ENCODE results near the gene NFASC.

NFASC gene

GRCh38 chr1:205041998-205042910 is 171.6 kb downstream of the NFASC start:
- Histone ChIP-seq H3K18ac (ENCODE audit: low read length) (no peak overlapping the region), H3K27me3 (ENCODE audit: insufficient read depth, low read length) (peaks cover 22% of the 10 kb centered on the region), H3K23ac (ENCODE audit: low read length) (no peak overlapping the region), H4K8ac (ENCODE audit: low read depth, low read length) (no peak overlapping the region), H2AFZ (ENCODE audit: insufficient read depth, low read length, poor library complexity) (no peak overlapping the region), H2BK5ac (ENCODE audit: low read depth, low read length, poor library complexity) (no peak overlapping the region), H3K27ac (ENCODE audit: low read depth, low read length) (no peak overlapping the region), H3K36me3 (ENCODE audit: control insufficient read depth in 1 of 2, insufficient read depth in 2 of 2, low read length in 2 of 2) (no peaks in the 10 kb centered on the region), H3K79me2 (ENCODE audit: control insufficient read depth, insufficient read depth, low read length, poor library complexity) (no peaks in the 10 kb centered on the region), H3K79me1 (ENCODE audit: low read length) (no peaks in the 10 kb centered on the region), H2BK12ac (ENCODE audit: low read length) (no peak overlapping the region), H4K91ac (ENCODE audit: low read depth, low read length) (no peak overlapping the region), H2BK120ac (ENCODE audit: insufficient read depth, low read length, poor library complexity) (no peak overlapping the region), H3K4me3 (ENCODE audit: low read depth, low read length) (no peak overlapping the region), H3K4me1 (ENCODE audit: control insufficient read depth in 1 of 2, insufficient read depth in 2 of 2, low read length in 2 of 2) (no peaks in the 10 kb centered on the region), H4K12ac (ENCODE audit: low read depth, low read length) (no peak overlapping the region), H3K14ac (ENCODE audit: low read length) (no peak overlapping the region), H3K4me2 (ENCODE audit: low read length) (no peak overlapping the region), H2AK5ac (ENCODE audit: low read length) (no peak overlapping the region), H3K4ac (ENCODE audit: low read depth, low read length) (no peak overlapping the region), H3K9ac (ENCODE audit: low read length) (no peak overlapping the region), H3K9me3 (ENCODE audit: insufficient read depth, low read depth, low read length) (peaks cover 3% of the 10 kb centered on the region)
- WGBS (ENCODE audit: extremely low coverage, insufficient coverage, insufficient read length) = no CpG with 5 or more reads among the region's 16 CpGs
- no peak for DNase-seq

- H3K9me3 ChIP-seq (ENCODE audit: insufficient read depth, low read depth, low read length) = peaks cover 3% of the 10 kb centered on the region
- no peak within 1 kb of the TSS for H3K27ac ChIP-seq (ENCODE audit: low read depth, low read length)
- H3K4ac ChIP-seq (ENCODE audit: low read depth, low read length) = no peak within 1 kb of the TSS
- H3K18ac ChIP-seq (ENCODE audit: low read length) = no peak within 1 kb of the TSS
- H2AK5ac ChIP-seq (ENCODE audit: low read length) = no peak within 1 kb of the TSS
- no peak within 1 kb of the TSS for H3K23ac ChIP-seq (ENCODE audit: low read length)
- no CpG with 5 or more reads among the region's 53 CpGs for WGBS (ENCODE audit: extremely low coverage, insufficient coverage, insufficient read length)
- H4K8ac ChIP-seq (ENCODE audit: low read depth, low read length) = no peak within 1 kb of the TSS
- H3K79me1 ChIP-seq (ENCODE audit: low read length) = no peaks in the 10 kb centered on the region
- H4K91ac ChIP-seq (ENCODE audit: low read depth, low read length) = no peak within 1 kb of the TSS
- no peak within 1 kb of the TSS for H2BK5ac ChIP-seq (ENCODE audit: low read depth, low read length, poor library complexity)
- H3K4me1 ChIP-seq (ENCODE audit: control insufficient read depth in 1 of 2, insufficient read depth in 2 of 2, low read length in 2 of 2) = no peaks in the 10 kb centered on the region
- no peak within 1 kb of the TSS for H3K9ac ChIP-seq (ENCODE audit: low read length)
- H3K36me3 ChIP-seq (ENCODE audit: control insufficient read depth in 1 of 2, insufficient read depth in 2 of 2, low read length in 2 of 2) = no peaks in the 10 kb centered on the region
- no peak within 1 kb of the TSS for H3K4me2 ChIP-seq (ENCODE audit: low read length)
- H3K4me3 ChIP-seq (ENCODE audit: low read depth, low read length) = no peak within 1 kb of the TSS
- no peak within 1 kb of the TSS for H2BK120ac ChIP-seq (ENCODE audit: insufficient read depth, low read length, poor library complexity)
- H2AFZ ChIP-seq (ENCODE audit: insufficient read depth, low read length, poor library complexity) = no peak within 1 kb of the TSS
- H4K12ac ChIP-seq (ENCODE audit: low read depth, low read length) = no peak within 1 kb of the TSS
- DNase-seq = no peak
- H3K14ac ChIP-seq (ENCODE audit: low read length) = no peak within 1 kb of the TSS
- H3K79me2 ChIP-seq (ENCODE audit: control insufficient read depth, insufficient read depth, low read length, poor library complexity) = no peaks in the 10 kb centered on the region
- H2BK12ac ChIP-seq (ENCODE audit: low read length) = no peak within 1 kb of the TSS
- peaks cover 22% of the 10 kb centered on the region for H3K27me3 ChIP-seq (ENCODE audit: insufficient read depth, low read length)
Measured at GRCh38 chr1:205042911-205043806, 172.5 kb downstream of the NFASC start, which contains the start of gene CNTN2. Gene CNTN2 (plus strand): TSS chr1:205043212. CDS start chr1:205053186, 9,974 bp downstream.

GRCh38 chr1:205043866-205044265 is 173.2 kb downstream of the NFASC start:
- H3K27ac ChIP-seq (ENCODE audit: low read depth, low read length) = no peak overlapping the region
- H3K4ac ChIP-seq (ENCODE audit: low read depth, low read length) = no peak overlapping the region
- no peak overlapping the region for H2BK120ac ChIP-seq (ENCODE audit: insufficient read depth, low read length, poor library complexity)
- no peaks in the 10 kb centered on the region for H3K36me3 ChIP-seq (ENCODE audit: control insufficient read depth in 1 of 2, insufficient read depth in 2 of 2, low read length in 2 of 2)
- no peak overlapping the region for H2AFZ ChIP-seq (ENCODE audit: insufficient read depth, low read length, poor library complexity)
- H3K4me1 ChIP-seq (ENCODE audit: control insufficient read depth in 1 of 2, insufficient read depth in 2 of 2, low read length in 2 of 2) = no peaks in the 10 kb centered on the region
- peaks cover 3% of the 10 kb centered on the region for H3K9me3 ChIP-seq (ENCODE audit: insufficient read depth, low read depth, low read length)
- H4K91ac ChIP-seq (ENCODE audit: low read depth, low read length) = no peak overlapping the region
- H3K27me3 ChIP-seq (ENCODE audit: insufficient read depth, low read length) = peaks cover 22% of the 10 kb centered on the region
- no peak overlapping the region for H3K9ac ChIP-seq (ENCODE audit: low read length)
- H4K12ac ChIP-seq (ENCODE audit: low read depth, low read length) = no peak overlapping the region
- no peaks in the 10 kb centered on the region for H3K79me1 ChIP-seq (ENCODE audit: low read length)
- no peak overlapping the region for H3K18ac ChIP-seq (ENCODE audit: low read length)
- no peak overlapping the region for H2BK5ac ChIP-seq (ENCODE audit: low read depth, low read length, poor library complexity)
- H2AK5ac ChIP-seq (ENCODE audit: low read length) = no peak overlapping the region
- H3K79me2 ChIP-seq (ENCODE audit: control insufficient read depth, insufficient read depth, low read length, poor library complexity) = no peaks in the 10 kb centered on the region
- no peak overlapping the region for H3K14ac ChIP-seq (ENCODE audit: low read length)
- H2BK12ac ChIP-seq (ENCODE audit: low read length) = no peak overlapping the region
- H4K8ac ChIP-seq (ENCODE audit: low read depth, low read length) = no peak overlapping the region
- H3K4me3 ChIP-seq (ENCODE audit: low read depth, low read length) = no peak overlapping the region
- no CpG with 5 or more reads among the region's 4 CpGs for WGBS (ENCODE audit: extremely low coverage, insufficient coverage, insufficient read length)
- no peak overlapping the region for H3K4me2 ChIP-seq (ENCODE audit: low read length)
- DNase-seq = no peak
- H3K23ac ChIP-seq (ENCODE audit: low read length) = no peak overlapping the region

GRCh38 chr1:205044741-205045140 is 174.1 kb downstream of the NFASC start:
- no peaks in the 10 kb centered on the region for H3K79me1 ChIP-seq (ENCODE audit: low read length)
- no peak overlapping the region for H2BK12ac ChIP-seq (ENCODE audit: low read length)
- H3K9me3 ChIP-seq (ENCODE audit: insufficient read depth, low read depth, low read length) = peaks cover 3% of the 10 kb centered on the region
- H3K23ac ChIP-seq (ENCODE audit: low read length) = no peak overlapping the region
- H2AK5ac ChIP-seq (ENCODE audit: low read length) = no peak overlapping the region
- no peak overlapping the region for H4K12ac ChIP-seq (ENCODE audit: low read depth, low read length)
- H3K27ac ChIP-seq (ENCODE audit: low read depth, low read length) = no peak overlapping the region
- H4K91ac ChIP-seq (ENCODE audit: low read depth, low read length) = no peak overlapping the region
- WGBS (ENCODE audit: extremely low coverage, insufficient coverage, insufficient read length) = no CpG with 5 or more reads among the region's 5 CpGs
- H3K4ac ChIP-seq (ENCODE audit: low read depth, low read length) = no peak overlapping the region
- H3K9ac ChIP-seq (ENCODE audit: low read length) = no peak overlapping the region
- no peaks in the 10 kb centered on the region for H3K4me1 ChIP-seq (ENCODE audit: control insufficient read depth in 1 of 2, insufficient read depth in 2 of 2, low read length in 2 of 2)
- no peak overlapping the region for H3K14ac ChIP-seq (ENCODE audit: low read length)
- H3K79me2 ChIP-seq (ENCODE audit: control insufficient read depth, insufficient read depth, low read length, poor library complexity) = no peaks in the 10 kb centered on the region
- peaks cover 22% of the 10 kb centered on the region for H3K27me3 ChIP-seq (ENCODE audit: insufficient read depth, low read length)
- no peak overlapping the region for H3K4me3 ChIP-seq (ENCODE audit: low read depth, low read length)
- H3K18ac ChIP-seq (ENCODE audit: low read length) = no peak overlapping the region
- DNase-seq = no peak
- H2AFZ ChIP-seq (ENCODE audit: insufficient read depth, low read length, poor library complexity) = no peak overlapping the region
- H4K8ac ChIP-seq (ENCODE audit: low read depth, low read length) = no peak overlapping the region
- H2BK120ac ChIP-seq (ENCODE audit: insufficient read depth, low read length, poor library complexity) = no peak overlapping the region
- no peaks in the 10 kb centered on the region for H3K36me3 ChIP-seq (ENCODE audit: control insufficient read depth in 1 of 2, insufficient read depth in 2 of 2, low read length in 2 of 2)
- no peak overlapping the region for H2BK5ac ChIP-seq (ENCODE audit: low read depth, low read length, poor library complexity)
- H3K4me2 ChIP-seq (ENCODE audit: low read length) = no peak overlapping the region

Data from trophoblast cell (in vitro differentiated cells and primary cell).